ENCODE data around the gene FSTL5.

FSTL5 gene

GRCh38 chr4:161815841-161816240 is 348.0 kb downstream of the FSTL5 start:
- no peak for ATAC-seq
- no peak for TF ChIP-seq TSHZ2 (CRISPR knock-in tag; IDR thresholded peaks at IDR 0.05)
- TF ChIP-seq ESRRG (CRISPR knock-in tag; IDR thresholded peaks at IDR 0.05) = no peak
- TF ChIP-seq PATZ1 (CRISPR knock-in tag; IDR thresholded peaks at IDR 0.05; ENCODE audit: borderline replicate concordance) = no peak
- no peak for TF ChIP-seq ZNF565 (CRISPR knock-in tag; conservative IDR thresholded peaks at IDR 0.05; ENCODE audit: low read depth)
- no peak for TF ChIP-seq SNAI2 (CRISPR knock-in tag; IDR thresholded peaks at IDR 0.05)
- no peak for TF ChIP-seq CSDC2 (CRISPR knock-in tag; IDR thresholded peaks at IDR 0.05)
- no peak for TF ChIP-seq ZNF70 (CRISPR knock-in tag; IDR thresholded peaks at IDR 0.05)
- no peak for TF ChIP-seq ARNTL (CRISPR knock-in tag; IDR thresholded peaks at IDR 0.05; ENCODE audit: borderline replicate concordance, low read depth)
- TF ChIP-seq ZNF8 (CRISPR knock-in tag; IDR thresholded peaks at IDR 0.05) = no peak
- TF ChIP-seq CSRNP3 (CRISPR knock-in tag; IDR thresholded peaks at IDR 0.05) = no peak
- TF ChIP-seq GLIS3 (CRISPR knock-in tag; IDR thresholded peaks at IDR 0.05) = no peak
- TF ChIP-seq ZC3H10 (CRISPR knock-in tag; IDR thresholded peaks at IDR 0.05) = no peak
- no peak for TF ChIP-seq CREB5 (CRISPR knock-in tag; IDR thresholded peaks at IDR 0.05; ENCODE audit: low read depth)
- TF ChIP-seq RARB (CRISPR knock-in tag; IDR thresholded peaks at IDR 0.05) = no peak
- no peak for TF ChIP-seq BACH2 (CRISPR knock-in tag; IDR thresholded peaks at IDR 0.05; ENCODE audit: borderline replicate concordance)
- no peak for TF ChIP-seq OSR1 (CRISPR knock-in tag; IDR thresholded peaks at IDR 0.05)
- TF ChIP-seq PPARA (CRISPR knock-in tag; IDR thresholded peaks at IDR 0.05; ENCODE audit: borderline replicate concordance) = no peak
- TF ChIP-seq TCF4 (CRISPR knock-in tag; IDR thresholded peaks at IDR 0.05; ENCODE audit: borderline replicate concordance) = no peak

GRCh38 chr4:161813889-161814288 is 349.9 kb downstream of the FSTL5 start:
- ATAC-seq = no peak

GRCh38 chr4:161813389-161813788 is 350.4 kb downstream of the FSTL5 start:
- ATAC-seq = no peak
- TF ChIP-seq TOX (CRISPR knock-in tag; IDR thresholded peaks at IDR 0.05; ENCODE audit: borderline replicate concordance) (no peak), OSR1 (CRISPR knock-in tag; IDR thresholded peaks at IDR 0.05) (no peak), CSRNP3 (CRISPR knock-in tag; IDR thresholded peaks at IDR 0.05) (no peak), ZFP30 (CRISPR knock-in tag; IDR thresholded peaks at IDR 0.05) (no peak), SNAI2 (CRISPR knock-in tag; IDR thresholded peaks at IDR 0.05) (no peak), RARB (CRISPR knock-in tag; IDR thresholded peaks at IDR 0.05) (no peak), ZNF8 (CRISPR knock-in tag; IDR thresholded peaks at IDR 0.05) (no peak), ZC3H10 (CRISPR knock-in tag; IDR thresholded peaks at IDR 0.05) (no peak), BACH2 (CRISPR knock-in tag; IDR thresholded peaks at IDR 0.05; ENCODE audit: borderline replicate concordance) (no peak), ARNTL (CRISPR knock-in tag; IDR thresholded peaks at IDR 0.05; ENCODE audit: borderline replicate concordance, low read depth) (no peak), ZFP3 (CRISPR knock-in tag; IDR thresholded peaks at IDR 0.05) (no peak), CREB5 (CRISPR knock-in tag; IDR thresholded peaks at IDR 0.05; ENCODE audit: low read depth) (no peak), ESRRG (CRISPR knock-in tag; IDR thresholded peaks at IDR 0.05) (no peak), POU6F1 (CRISPR knock-in tag; IDR thresholded peaks at IDR 0.05; ENCODE audit: borderline replicate concordance, low read depth) (no peak), TSHZ2 (CRISPR knock-in tag; IDR thresholded peaks at IDR 0.05) (no peak), CSDC2 (CRISPR knock-in tag; IDR thresholded peaks at IDR 0.05) (no peak), ZNF70 (CRISPR knock-in tag; IDR thresholded peaks at IDR 0.05) (no peak)

More at GRCh38 chr4:161813889-161814288, 349.9 kb downstream of the FSTL5 start:
- TF ChIP-seq ISL1 (CRISPR knock-in tag; IDR thresholded peaks at IDR 0.05) (no peak), SNAI2 (CRISPR knock-in tag; IDR thresholded peaks at IDR 0.05) (no peak), ZFP30 (CRISPR knock-in tag; IDR thresholded peaks at IDR 0.05) (no peak)

All from SK-N-SH treated with all-trans-retinoic acid at 6 μM for 48 hours (cell line).